ENCODE results near the gene PUM1. TPM values are rescaled to one million over a fixed set of nuclear protein-coding genes. Genes with fewer than 3 reads are reported as not detected.

The PUM1 gene
- total and polyA plus RNA-seq, 12 donors = 22.6 to 167 (median 91.5) TPM

GRCh38 chr1:30909365-30910068, 156.0 kb downstream of the PUM1 start:
- Histone ChIP-seq H3K27me3 (no peaks in the 10 kb centered on the region), H3K27ac (peak overlapping the region in 3 of 5 donors; percentile 55 to 94 (median 71)), H3K4me3 (no peak overlapping the region), H3K4me1 (replicated peaks in 1 of 2) (peaks cover 37 to 40% of the 10 kb centered on the region in 2 donors), H3K9me3 (replicated peaks in 1 of 3) (no peaks in the 10 kb centered on the region), H3K36me3 (replicated peaks in 1 of 2) (no peaks in the 10 kb centered on the region)
- DNase-seq = peak in 5 of 7 donors; percentile 39 to 48 (median 42)
- TF ChIP-seq CTCF (IDR thresholded peaks at IDR 0.05) = no peak
- TF ChIP-seq POLR2A (IDR thresholded peaks at IDR 0.05) = no peak
- intact Hi-C loops (cut with DNase I) = loop anchor here (2.0 to 5.0 kb wide), 5 partner anchors 107 to 187 kb away; partner anchors contain the start of gene MATN1 (in 1 of the 2)
- 73 to 82% (median 82%) methylated on average over 13 to 14 of the region's 14 CpGs for WGBS, 4 donors

DNA sequence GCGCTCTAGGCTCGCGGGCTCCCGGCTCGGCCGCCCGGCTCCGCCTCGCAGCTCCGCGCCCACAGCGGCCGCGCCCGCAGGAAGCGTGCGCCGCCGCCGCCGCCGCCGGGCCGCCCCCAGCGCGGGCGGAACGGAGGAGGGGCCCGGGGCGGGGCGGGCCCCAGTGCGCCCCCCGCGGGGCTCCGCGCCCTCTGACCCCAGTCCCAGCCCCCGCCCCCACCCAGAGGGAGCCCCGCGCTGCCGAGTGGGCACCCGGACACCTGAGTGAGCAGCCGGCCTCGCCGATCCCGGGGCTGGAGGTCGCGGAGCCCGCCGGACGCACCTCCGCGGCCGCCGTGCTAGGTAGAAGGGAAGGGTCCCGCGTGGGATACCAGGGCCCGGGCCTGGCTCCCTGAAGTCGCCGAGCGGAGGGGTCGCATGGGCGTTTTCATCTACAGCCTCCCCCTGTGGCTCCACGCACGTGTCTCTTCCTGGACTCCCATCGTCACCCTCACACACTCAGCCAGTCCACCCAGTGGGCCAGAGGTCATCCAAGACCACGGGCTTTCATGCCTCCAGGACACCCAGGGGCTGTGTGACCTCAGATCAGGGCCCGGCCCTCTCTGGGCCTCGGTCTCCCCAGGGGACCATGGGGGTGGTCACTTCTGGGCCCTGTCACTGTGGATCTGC, 156.7 kb downstream of the PUM1 start, which contains the start of gene SDC3:
TSS of gene SDC3 (minus strand) at position 63 of the 669 bp plus-strand sequence. CDS start 172 bp downstream, outside the sequence.
- H3K9me3 ChIP-seq (replicated peaks in 1 of 3) = no peaks in the 10 kb centered on the region
- intact Hi-C loops (cut with DNase I) = no loop called here
- H3K4me1 ChIP-seq (replicated peaks in 1 of 2) = peaks cover 42 to 45% of the 10 kb centered on the region in 2 donors
- WGBS, 4 donors = 2 to 11% (median 4%) methylated on average over 8 to 48 of the region's 68 CpGs
- peak within 1 kb of the TSS; percentile 35 to 92 (median 64) for H3K4me3 ChIP-seq
- no peak for TF ChIP-seq CTCF (IDR thresholded peaks at IDR 0.05)
- TF ChIP-seq POLR2A (IDR thresholded peaks at IDR 0.05) = no peak
- H3K36me3 ChIP-seq (replicated peaks in 1 of 2) = no peaks in the 10 kb centered on the region
- H3K27ac ChIP-seq = peak within 1 kb of the TSS; percentile 11 to 94 (median 75)
- no peaks in the 10 kb centered on the region for H3K27me3 ChIP-seq
- DNase-seq = peak in 5 of 7 donors; percentile 29 to 52 (median 47)

DNA sequence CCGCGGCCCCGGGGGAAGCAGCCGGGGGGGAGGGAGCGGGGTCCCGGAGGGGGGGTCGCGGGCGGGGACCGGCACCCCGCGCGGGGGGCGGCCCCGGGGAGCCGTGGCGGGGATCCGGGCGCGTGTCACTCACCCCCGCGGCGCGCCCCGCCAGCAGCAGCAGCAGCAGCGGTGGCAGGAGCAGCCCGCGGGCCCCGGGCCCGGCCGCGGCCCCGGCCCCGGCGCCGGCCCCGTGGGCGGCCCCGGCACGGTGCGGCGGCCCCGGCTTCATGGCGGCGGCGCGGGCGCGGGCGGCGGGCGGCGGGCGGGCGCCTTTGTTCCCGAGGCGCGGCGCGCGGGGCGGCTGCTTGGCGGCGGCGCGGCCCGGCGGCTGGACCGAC, 157.2 kb downstream of the PUM1 start:
- intact Hi-C loops (cut with DNase I) = no loop called here
- H3K4me1 ChIP-seq (replicated peaks in 1 of 2) = peaks cover 48 to 50% of the 10 kb centered on the region in 2 donors
- WGBS, 4 donors = 1 to 2% (median 1%) methylated on average over 10 to 51 of the region's 69 CpGs; no CpG with 5 or more reads in 1 of the 4 donors
- H3K36me3 ChIP-seq (replicated peaks in 1 of 2) = no peaks in the 10 kb centered on the region
- no peaks in the 10 kb centered on the region for H3K9me3 ChIP-seq (replicated peaks in 1 of 3)
- peak overlapping the region in 3 of 5 donors; percentile 75 to 94 (median 78) for H3K27ac ChIP-seq
- no peaks in the 10 kb centered on the region for H3K27me3 ChIP-seq
- TF ChIP-seq POLR2A (IDR thresholded peaks at IDR 0.05) (no peak), CTCF (IDR thresholded peaks at IDR 0.05) (no peak)
- no peak for DNase-seq
- H3K4me3 ChIP-seq = peak overlapping the region in 2 of 4 donors; percentile 81 to 92

Data from adrenal gland (tissue), 12 donors.